Measurements from ENCODE around the gene ETFA. TPM values are rescaled to one million over a fixed set of nuclear protein-coding genes. Genes with fewer than 3 reads are reported as not detected.

Gene ETFA
- total RNA-seq, 2 experiments from 2014 or later: 84.8 to 146 TPM

- H3K36me3 ChIP-seq (ENCODE audit: insufficient read depth, low read length): no peaks in the 10 kb centered on the region
- H3K9me2 ChIP-seq (ENCODE audit: insufficient read depth, low read length): no peaks in the 10 kb centered on the region
- ChIA-PET POLR2A (no interaction called here), CTCF (ENCODE audit: unreplicated experiment) (no interaction called here)
- no peaks in the 10 kb centered on the region for H3K9me3 ChIP-seq (ENCODE audit: low read length)
- H2AFZ ChIP-seq (ENCODE audit: low read length): no peak overlapping the region
- no peak for TF ChIP-seq EZH2phosphoT487 (IDR thresholded peaks at IDR 0.05; ENCODE audit: borderline replicate concordance, low read depth, low read length)
- TF ChIP-seq, protein P1, sequence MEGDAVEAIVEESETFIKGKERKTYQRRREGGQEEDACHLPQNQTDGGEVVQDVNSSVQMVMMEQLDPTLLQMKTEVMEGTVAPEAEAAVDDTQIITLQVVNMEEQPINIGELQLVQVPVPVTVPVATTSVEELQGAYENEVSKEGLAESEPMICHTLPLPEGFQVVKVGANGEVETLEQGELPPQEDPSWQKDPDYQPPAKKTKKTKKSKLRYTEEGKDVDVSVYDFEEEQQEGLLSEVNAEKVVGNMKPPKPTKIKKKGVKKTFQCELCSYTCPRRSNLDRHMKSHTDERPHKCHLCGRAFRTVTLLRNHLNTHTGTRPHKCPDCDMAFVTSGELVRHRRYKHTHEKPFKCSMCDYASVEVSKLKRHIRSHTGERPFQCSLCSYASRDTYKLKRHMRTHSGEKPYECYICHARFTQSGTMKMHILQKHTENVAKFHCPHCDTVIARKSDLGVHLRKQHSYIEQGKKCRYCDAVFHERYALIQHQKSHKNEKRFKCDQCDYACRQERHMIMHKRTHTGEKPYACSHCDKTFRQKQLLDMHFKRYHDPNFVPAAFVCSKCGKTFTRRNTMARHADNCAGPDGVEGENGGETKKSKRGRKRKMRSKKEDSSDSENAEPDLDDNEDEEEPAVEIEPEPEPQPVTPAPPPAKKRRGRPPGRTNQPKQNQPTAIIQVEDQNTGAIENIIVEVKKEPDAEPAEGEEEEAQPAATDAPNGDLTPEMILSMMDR (conservative IDR thresholded peaks at IDR 0.05; ENCODE audit: low read length): no peak
- peaks cover 3% of the 10 kb centered on the region for H3K4me1 ChIP-seq (ENCODE audit: insufficient read depth, low read length, poor library complexity, severe bottlenecking)
- no peaks in the 10 kb centered on the region; the same call in 1 of the 2 replicates for H4K20me1 ChIP-seq (ENCODE audit: insufficient read depth, low read length)
- intact Hi-C loops (cut with micrococcal nuclease; ENCODE audit: unreplicated experiment): loop anchor here (2.0 kb wide), 2 partner anchors 145 to 677 kb away; no protein-coding TSS in a partner anchor
- H3K4me2 ChIP-seq (ENCODE audit: low read length): no peak overlapping the region
- no TSS peak for BruUV-seq (replicated peaks)
- H3K79me2 ChIP-seq (ENCODE audit: insufficient read depth, low read depth, low read length): no peaks in the 10 kb centered on the region
- H3K4me3 ChIP-seq (ENCODE audit: low read depth, low read length, poor library complexity, severe bottlenecking): no peak overlapping the region
- H3K27ac ChIP-seq (ENCODE audit: low read depth, low read length, poor library complexity, severe bottlenecking): no peak overlapping the region
- no peak for DNase-seq (ENCODE audit: low spot score)
These were observed 121.2 kb downstream of the ETFA start for GRCh38 chr15:76190070-76190564.

- Histone ChIP-seq H3K79me2 (ENCODE audit: insufficient read depth, low read depth, low read length) (no peaks in the 10 kb centered on the region), H2AFZ (ENCODE audit: low read length) (no peak overlapping the region), H3K36me3 (ENCODE audit: insufficient read depth, low read length) (no peaks in the 10 kb centered on the region), H3K4me3 (ENCODE audit: low read depth, low read length, poor library complexity, severe bottlenecking) (no peak overlapping the region), H4K20me1 (ENCODE audit: insufficient read depth, low read length) (no peaks in the 10 kb centered on the region; the same call in 1 of the 2 replicates), H3K4me1 (ENCODE audit: insufficient read depth, low read length, poor library complexity, severe bottlenecking) (peaks cover 3% of the 10 kb centered on the region), H3K9me3 (ENCODE audit: low read length) (no peaks in the 10 kb centered on the region), H3K9me2 (ENCODE audit: insufficient read depth, low read length) (no peaks in the 10 kb centered on the region), H3K4me2 (ENCODE audit: low read length) (no peak overlapping the region), H3K27ac (ENCODE audit: low read depth, low read length, poor library complexity, severe bottlenecking) (no peak overlapping the region)
- intact Hi-C loops (cut with micrococcal nuclease; ENCODE audit: unreplicated experiment): no loop called here
- no TSS peak for BruUV-seq (replicated peaks)
- TF ChIP-seq, protein P1 (conservative IDR thresholded peaks at IDR 0.05; ENCODE audit: low read length): no peak
- no peak for TF ChIP-seq EZH2phosphoT487 (IDR thresholded peaks at IDR 0.05; ENCODE audit: borderline replicate concordance, low read depth, low read length)
- ChIA-PET CTCF (ENCODE audit: unreplicated experiment) (no interaction called here), POLR2A (no interaction called here)
- DNase-seq (ENCODE audit: low spot score): no peak
These were observed 122.2 kb downstream of the ETFA start for GRCh38 chr15:76189106-76189505.

- no peaks in the 10 kb centered on the region for H3K79me2 ChIP-seq (ENCODE audit: insufficient read depth, low read depth, low read length)
- no peak for DNase-seq (ENCODE audit: low spot score)
- H4K20me1 ChIP-seq (ENCODE audit: insufficient read depth, low read length): no peaks in the 10 kb centered on the region; the same call in 1 of the 2 replicates
- no peak for TF ChIP-seq EZH2phosphoT487 (IDR thresholded peaks at IDR 0.05; ENCODE audit: borderline replicate concordance, low read depth, low read length)
- TF ChIP-seq, protein P1 (conservative IDR thresholded peaks at IDR 0.05; ENCODE audit: low read length): no peak
- H3K36me3 ChIP-seq (ENCODE audit: insufficient read depth, low read length): no peaks in the 10 kb centered on the region
- POLR2A ChIA-PET: interaction anchor here (0.6 to 0.7 kb wide), 2 partner anchors 218 to 432 kb away, joined by 3 to 8 read pairs; no protein-coding TSS in a partner anchor
- peaks cover 3% of the 10 kb centered on the region for H3K4me1 ChIP-seq (ENCODE audit: insufficient read depth, low read length, poor library complexity, severe bottlenecking)
- H3K4me2 ChIP-seq (ENCODE audit: low read length): no peak overlapping the region
- no peak overlapping the region for H3K4me3 ChIP-seq (ENCODE audit: low read depth, low read length, poor library complexity, severe bottlenecking)
- no TSS peak for BruUV-seq (replicated peaks)
- no peaks in the 10 kb centered on the region for H3K9me2 ChIP-seq (ENCODE audit: insufficient read depth, low read length)
- no peak overlapping the region for H3K27ac ChIP-seq (ENCODE audit: low read depth, low read length, poor library complexity, severe bottlenecking)
- no peaks in the 10 kb centered on the region for H3K9me3 ChIP-seq (ENCODE audit: low read length)
- intact Hi-C loops (cut with micrococcal nuclease; ENCODE audit: unreplicated experiment): no loop called here
- CTCF ChIA-PET (ENCODE audit: unreplicated experiment): no interaction called here
- no peak overlapping the region for H2AFZ ChIP-seq (ENCODE audit: low read length)
These were observed 124.1 kb downstream of the ETFA start for GRCh38 chr15:76187163-76187562.

Measured in OCI-LY7 (cell line).